Activated CD4-positive, alpha-beta T cell treated with anti-CD3 and anti-CD28 coated beads, Interleukin-2, amount 50 U/mL, for 16 hours (primary cell): Measurements from ENCODE around the gene OXNAD1.

Experiments
- DNase-seq: peaks from one replicate; pipeline ENCODE4 v3.0.0-alpha.2; 2020

The OXNAD1 gene

GRCh38 chr3:16279010-16279801, 14.2 kb downstream of the OXNAD1 start:
- DNase-seq: no peak

GRCh38 chr3:16280671-16281070, 15.7 kb downstream of the OXNAD1 start:
- no peak for DNase-seq

GRCh38 chr3:16284633-16285032, 19.6 kb downstream of the OXNAD1 start:
- no peak for DNase-seq

GRCh38 chr3:16286161-16286560, 21.1 kb downstream of the OXNAD1 start:
- peak; percentile 89 for DNase-seq

GRCh38 chr3:16286751-16287543, 21.9 kb downstream of the OXNAD1 start:
- DNase-seq: no peak

- DNase-seq: no peak
Observed at GRCh38 chr3:16288664-16289063, 23.7 kb downstream of the OXNAD1 start.

- no peak for DNase-seq
Observed at GRCh38 chr3:16289144-16289889, 24.3 kb downstream of the OXNAD1 start.

- DNase-seq: no peak
Observed at GRCh38 chr3:16290007-16290826, 25.2 kb downstream of the OXNAD1 start.

GRCh38 chr3:16290827-16291196, 25.8 kb downstream of the OXNAD1 start:
- DNase-seq: peak; percentile 87

- DNase-seq: no peak
Observed at GRCh38 chr3:16294844-16295243, 29.8 kb downstream of the OXNAD1 start.

GRCh38 chr3:16295298-16295890, 30.4 kb downstream of the OXNAD1 start:
- no peak for DNase-seq

- no peak for DNase-seq
Observed at GRCh38 chr3:16297997-16298885, 33.2 kb downstream of the OXNAD1 start.

GRCh38 chr3:16298891-16299290, 33.9 kb downstream of the OXNAD1 start:
- no peak for DNase-seq

- no peak for DNase-seq
Observed at GRCh38 chr3:16299746-16300145, 34.7 kb downstream of the OXNAD1 start.

GRCh38 chr3:16300307-16300706, 35.3 kb downstream of the OXNAD1 start:
- DNase-seq: no peak

- DNase-seq: peak; percentile 75
Observed at GRCh38 chr3:16300881-16301359, 35.9 kb downstream of the OXNAD1 start.

- DNase-seq: no peak
Observed at GRCh38 chr3:16301507-16301906, 36.5 kb downstream of the OXNAD1 start.

GRCh38 chr3:16302082-16302631, 37.1 kb downstream of the OXNAD1 start:
- DNase-seq: no peak

GRCh38 chr3:16303037-16303575, 38.1 kb downstream of the OXNAD1 start:
- DNase-seq: no peak
